GM18868 (cell line): ENCODE results near the gene SLC19A3.
"Not testable (repeated sequence)": the region's sequence is repeated elsewhere in the genome, so short reads cannot be mapped to it uniquely, and the experiment has no call there.

Experiments used
- ATAC-seq: cut with Tn5 transposase; IDR thresholded peaks from one replicate; pipeline ENCODE4 v1.9.1; 2021; ENCODE audit warnings: mild to moderate bottlenecking, moderate library complexity; ENCODE audit not compliant: unreplicated experiment

SLC19A3 gene

DNA sequence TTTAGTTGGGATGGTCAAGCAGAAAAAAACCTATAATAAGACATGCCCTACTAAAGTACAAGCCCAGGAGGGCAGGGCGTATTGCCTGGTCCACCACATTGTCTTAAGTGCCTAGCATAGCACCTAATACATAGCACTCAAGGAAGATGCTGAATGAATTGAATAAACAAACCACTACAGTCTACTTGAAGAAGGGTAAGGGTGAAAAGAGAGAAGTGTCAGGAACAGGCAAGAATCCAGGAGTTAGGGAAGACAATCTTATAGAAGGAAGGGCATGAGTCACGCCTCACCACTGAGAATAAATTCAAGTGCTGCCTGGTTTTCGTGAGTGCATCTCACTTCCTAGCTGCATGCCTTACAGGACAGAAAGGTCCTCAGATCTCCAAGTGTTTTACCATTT lies 13.9 kb downstream of the SLC19A3 start:
- ATAC-seq, result no peak

DNA sequence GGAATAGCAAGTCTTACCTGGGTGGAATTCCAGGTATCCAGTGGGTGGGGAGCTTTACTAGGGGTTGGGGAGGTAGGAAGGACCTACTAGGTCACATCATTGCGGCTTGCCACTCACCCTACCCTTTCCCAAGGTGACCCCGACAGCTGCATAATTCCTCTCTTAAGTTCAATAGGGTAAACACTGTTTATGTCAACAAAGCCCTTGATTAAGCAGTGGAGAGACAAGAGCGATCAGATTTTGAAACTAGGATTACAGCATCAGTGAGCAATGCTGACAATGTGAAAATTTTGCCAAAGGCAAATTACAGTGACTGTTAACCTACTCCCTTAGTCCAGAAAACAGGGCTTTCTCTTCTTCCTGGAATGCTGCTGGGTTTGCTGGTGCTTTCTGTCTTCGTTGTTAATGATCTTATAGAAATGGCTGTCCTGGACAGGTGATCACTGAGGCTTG lies 14.5 kb downstream of the SLC19A3 start:
- no peak for ATAC-seq

DNA sequence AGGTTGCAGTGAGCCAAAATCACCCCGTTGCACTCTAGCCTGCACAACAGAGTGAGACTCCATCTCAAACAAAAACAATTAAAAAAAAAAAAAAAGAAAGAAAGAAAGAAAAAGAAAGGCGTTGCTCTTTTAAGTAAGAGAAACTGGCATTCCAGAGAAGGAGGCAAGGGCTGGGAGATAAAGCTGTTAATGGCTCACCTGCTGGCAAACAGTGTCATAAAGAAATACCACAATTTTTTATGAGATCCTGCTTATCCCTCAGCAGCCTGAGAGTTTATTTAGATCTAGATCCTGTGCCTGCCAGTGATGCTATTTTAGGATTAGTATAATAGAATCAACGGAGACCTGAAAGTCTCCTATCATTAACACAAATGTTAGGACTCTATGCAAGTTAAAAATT lies 16.3 kb downstream of the SLC19A3 start:
- ATAC-seq, result no peak

DNA sequence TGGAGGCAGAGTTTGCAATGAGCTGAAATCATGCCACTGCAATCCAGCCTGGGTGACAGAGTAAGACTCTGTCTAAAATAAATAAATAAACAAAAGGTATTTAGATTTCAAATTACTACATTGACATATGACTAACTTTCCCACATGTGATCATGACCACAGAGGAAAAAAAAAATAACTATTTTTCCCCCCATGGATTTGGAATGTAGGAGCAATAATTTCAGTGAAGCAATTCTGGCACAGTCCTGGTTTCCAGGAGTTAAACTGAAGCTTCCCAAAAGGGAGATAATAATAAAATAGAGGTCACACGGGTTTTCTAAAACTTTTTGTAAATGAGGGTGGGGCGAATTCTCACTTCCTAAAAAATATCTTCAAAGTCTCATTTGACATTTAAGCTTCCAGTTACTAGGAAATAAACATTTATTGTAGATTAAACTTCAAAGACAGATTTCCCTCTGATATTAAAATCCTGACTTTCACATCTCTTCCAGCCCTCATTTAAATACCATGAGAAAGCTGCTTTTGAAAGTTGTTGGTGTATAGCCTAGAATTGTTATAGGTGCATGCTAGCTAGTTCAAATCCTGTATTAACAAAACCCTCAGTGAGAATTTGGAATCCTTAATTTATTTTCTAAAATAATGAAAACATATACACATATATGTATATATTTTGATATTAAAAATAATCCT lies 20.7 kb downstream of the SLC19A3 start:
- no peak for ATAC-seq

DNA sequence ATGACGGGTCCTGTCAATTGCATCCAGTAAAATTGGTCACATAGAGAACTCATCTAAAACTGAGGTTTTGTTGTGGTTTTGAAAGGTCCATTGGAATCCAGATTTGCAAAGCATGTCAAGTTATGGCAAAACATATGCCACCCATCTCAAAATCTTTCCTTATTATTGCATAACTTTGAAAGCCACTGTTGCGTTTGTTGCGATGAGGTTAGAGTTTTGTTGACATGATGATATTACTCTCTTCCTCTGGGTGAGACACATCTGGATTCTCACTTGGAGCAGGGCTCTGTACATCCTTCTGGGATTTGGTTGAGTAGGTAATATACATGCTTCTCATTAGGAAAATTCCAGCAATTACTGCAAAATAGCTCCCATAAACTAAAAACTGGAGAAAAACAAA lies 30.6 kb downstream of the SLC19A3 start:
- ATAC-seq, result no peak

DNA sequence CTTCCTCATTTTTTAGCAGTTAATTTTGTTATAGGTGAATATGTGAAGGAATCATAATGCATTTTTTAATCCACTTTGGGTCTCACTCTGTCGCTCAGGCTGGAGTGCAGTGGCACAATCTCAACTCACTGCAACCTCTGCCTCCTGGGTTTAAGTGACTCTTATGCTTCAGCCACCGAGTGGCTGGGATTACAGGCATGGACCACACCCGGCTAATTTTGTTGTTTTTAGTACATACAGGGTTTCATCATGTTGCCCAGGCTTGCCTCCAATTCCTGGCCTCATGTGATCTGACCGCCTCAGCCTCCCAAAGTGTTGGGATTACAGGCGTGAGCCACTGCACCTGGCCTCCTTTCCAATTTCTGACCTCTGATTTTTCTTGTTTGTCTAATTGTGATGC lies 33.6 kb downstream of the SLC19A3 start:
- no peak for ATAC-seq

DNA sequence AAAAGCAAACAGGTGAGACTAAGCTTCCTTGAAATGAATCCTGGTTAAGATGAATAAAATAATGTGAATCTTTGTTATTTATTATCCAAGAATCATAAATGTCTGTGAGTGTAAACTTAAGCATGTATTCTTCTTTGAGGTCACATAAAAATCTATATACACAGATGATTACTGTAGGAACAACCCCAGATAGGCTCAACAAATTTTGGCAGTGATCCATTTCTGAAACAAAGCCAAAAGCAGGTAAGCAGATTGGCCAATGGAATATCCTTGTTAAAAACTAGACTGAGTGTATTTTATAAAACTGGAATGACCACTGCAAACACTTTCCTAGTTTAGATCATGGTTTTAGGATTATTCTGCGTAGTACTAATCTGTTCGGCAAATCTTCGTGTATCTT lies 39.9 kb downstream of the SLC19A3 start:
- no peak for ATAC-seq

DNA sequence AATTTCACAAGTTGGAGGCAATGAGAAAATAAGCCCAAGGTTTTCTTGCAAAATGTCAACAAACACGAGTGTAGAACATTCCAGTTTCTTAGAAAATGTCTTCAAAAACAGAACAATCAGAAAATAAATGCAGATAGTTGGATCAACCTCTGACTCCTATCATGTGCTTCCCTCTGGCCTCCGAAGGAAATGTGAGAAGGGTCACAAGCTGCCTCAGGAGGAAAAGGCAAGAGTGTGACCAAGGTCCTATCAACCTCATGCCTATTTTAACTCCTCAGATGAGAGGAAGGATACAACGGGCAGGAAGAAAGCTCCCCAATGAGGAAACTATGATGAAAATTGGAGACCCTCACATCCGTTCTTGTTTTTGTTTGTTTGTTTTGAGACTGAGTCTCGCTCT lies 43.3 kb downstream of the SLC19A3 start:
- ATAC-seq, result no peak

DNA sequence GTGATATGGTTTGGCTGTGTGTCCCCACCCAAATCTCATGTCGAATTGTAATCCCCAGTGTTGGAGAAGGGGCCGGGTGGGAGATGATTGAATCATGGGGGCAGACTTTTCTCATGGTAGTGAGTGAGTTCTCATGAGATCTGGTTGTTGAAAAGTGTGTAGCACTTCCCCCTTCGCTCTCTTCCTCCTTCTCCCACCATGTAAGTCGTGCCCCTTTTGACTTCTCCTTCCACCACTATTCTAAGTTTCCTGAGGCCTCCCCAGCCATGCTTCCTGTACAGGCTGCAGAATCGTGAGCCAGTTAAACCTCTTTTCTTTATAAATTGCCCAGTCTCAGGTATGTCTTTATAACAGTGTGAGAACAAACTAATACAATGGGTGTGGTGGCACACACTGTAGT lies 44.2 kb downstream of the SLC19A3 start:
- not testable (repeated sequence) for ATAC-seq

DNA sequence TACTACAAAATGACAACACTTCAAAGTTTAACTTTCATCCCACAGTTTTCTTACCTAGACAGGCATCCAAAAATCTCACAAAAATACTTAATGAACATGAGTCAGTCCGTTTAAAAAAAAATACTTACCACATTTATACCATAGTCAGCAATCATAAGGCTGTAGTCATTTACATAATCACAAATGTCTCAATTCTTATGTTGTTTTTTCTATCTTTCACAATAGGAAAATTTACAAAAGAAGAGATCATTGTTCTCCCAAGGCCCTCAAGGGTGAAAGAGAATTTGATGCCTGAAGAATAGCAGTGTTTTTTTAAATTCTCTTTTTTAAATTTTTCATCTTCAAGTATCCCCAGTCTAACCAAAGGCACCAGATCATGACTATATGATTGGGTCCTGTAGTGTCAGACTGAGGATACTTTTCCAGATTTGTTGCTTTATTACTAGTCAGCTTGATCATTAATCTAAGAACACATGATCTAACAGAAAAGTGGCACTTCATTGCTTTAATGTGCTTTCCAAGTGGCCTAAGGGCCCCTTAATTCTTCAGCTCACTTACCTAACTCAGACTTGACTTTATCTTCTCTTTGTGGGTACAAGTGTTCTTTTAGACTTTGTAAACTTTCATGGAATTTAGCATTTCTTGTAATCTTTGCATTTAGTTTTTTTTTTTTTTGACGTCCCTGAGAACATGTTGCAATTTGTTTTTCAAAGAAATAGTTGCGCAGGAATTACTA lies 46.5 kb downstream of the SLC19A3 start:
- no peak for ATAC-seq

DNA sequence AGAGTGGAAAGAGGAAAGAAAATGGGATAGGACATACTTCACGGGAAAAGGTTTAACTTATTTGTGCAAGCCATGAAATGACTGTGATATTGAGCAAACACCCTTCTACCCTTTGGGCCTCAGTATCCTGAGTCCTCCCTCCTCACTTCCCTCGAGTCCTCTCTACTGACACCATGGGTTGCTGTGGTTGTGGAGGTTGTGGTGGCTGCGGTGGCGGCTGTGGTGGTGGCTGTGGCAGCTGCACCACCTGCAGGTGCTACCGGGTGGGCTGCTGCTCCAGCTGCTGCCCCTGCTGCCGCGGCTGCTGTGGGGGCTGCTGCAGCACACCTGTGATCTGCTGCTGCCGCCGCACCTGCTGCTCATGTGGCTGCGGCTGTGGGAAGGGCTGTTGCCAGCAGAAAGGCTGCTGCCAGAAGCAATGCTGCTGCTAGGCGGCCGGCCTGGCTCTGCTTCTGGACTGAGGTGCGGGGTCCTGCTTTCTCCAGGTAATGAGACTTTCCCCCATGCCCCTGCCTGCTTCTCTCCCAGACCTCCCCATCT lies 51.1 kb downstream of the SLC19A3 start, which contains the start of gene SCYGR5:
Gene SCYGR5 (plus strand): TSS at position 174 of the 540 bp plus-strand sequence. CDS start 0 bp downstream, at position 174.
- not testable (repeated sequence) for ATAC-seq

DNA sequence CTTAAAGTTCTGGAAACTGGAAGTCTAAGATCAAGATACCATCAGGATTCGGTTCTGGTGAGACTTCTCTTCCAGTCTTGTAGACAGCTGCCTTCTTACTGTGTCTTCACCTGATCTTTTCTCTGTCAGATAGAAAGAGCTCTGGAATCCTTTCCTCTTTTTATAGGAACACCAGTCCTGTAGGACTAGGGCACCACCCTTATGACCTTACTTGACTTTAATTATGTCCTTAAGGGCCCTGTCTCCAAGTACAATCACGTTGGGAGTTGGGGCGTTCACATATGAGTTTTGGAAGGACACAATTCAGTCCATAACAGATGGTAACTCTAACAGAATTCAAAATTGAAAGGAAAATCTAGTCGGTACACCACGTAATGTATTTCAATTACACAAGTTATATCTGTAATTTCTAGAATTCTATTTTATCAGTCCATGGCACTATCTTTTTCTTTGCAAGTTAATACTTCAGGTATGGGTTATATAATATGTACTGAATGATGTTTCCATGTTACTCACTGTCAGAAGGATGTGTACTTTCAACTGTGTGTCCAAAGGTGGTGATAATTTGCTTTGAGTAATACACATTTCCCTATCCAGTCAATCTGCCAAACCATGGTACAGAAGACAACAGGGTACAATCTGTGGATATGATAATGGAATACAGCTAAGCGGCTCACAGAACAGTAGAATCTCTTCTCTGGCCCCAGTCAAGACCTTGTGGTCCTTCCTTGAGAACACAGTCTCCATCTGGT lies 52.5 kb downstream of the SLC19A3 start:
- ATAC-seq, result no peak

DNA sequence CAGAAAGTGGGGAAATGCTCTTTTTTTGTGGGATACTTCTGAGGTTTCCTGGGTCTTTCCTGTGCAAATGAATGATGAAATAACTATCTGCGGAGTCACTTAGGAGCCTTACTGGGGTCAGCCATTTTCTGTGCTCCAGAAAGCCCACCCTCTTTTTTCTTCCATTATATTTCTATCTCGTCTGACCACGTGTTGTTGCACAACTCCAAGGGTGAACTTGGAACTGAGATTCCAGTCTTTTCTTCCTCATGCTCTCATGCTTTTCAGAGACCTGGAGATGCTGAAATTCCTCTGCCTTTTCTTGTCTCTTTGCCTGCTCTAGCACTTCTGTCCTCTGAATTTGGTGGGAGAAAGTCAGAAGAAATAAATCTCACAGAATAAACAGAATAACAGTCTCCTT lies 56.0 kb downstream of the SLC19A3 start:
- ATAC-seq, result no peak

DNA sequence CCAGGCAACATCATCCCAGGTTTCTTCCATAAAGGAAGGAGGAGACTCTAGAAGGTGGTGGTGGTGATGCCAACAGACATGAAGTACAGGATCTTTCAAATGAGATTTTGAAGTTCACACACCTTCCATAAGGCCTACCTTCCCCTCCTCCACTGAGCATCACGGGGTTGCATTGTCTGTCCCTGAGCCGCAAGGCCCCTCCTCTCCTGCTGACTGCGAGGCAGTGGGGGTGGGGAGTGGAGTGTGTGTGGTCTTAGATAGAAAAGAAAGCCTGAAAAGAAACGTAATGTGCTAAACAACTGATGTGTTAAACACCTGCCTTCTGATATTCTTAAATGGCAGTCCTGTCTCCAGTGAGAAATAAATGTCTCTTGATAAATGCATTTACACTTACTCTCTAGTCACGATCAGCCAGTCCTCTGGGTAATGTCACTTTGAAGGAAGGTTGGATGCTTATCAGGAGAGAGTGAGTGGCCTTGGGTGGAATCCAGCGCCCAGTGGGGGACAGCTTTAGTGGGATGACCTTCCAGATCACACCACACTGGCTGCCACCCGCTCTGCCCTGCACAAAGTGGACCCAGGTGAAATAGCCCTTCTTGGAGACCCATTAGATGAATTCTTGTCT lies 56.7 kb downstream of the SLC19A3 start:
- ATAC-seq, result no peak

DNA sequence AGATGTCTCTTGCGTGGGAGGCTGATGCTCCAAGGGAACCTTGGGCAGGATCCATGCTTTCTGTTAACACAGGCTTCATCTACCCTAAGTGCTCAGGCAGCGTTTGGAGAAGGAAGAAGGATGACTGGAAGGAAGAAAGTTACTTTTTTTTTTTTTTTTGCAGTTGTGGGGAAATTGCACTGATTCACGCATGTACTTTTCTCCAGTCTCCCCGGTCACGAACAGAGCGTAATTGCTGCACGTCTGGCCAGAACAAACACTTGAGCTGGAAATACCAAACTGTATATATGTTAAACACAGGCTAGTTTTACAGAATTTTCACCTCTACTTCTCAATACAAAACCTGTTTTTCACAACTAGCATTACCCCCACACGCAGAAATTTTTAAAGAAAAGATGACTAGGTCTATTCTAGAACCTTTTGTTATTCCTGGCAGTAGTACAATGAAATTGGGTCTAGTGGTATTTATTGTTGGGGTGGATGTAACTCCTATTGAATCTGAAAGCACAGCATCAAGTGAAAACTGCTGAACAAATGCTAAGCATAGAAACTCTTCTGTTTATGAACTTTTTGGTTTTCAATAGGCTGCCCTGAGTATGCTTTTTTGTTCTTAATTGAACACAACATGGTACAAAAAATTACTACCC lies 60.5 kb downstream of the SLC19A3 start:
- no peak for ATAC-seq

DNA sequence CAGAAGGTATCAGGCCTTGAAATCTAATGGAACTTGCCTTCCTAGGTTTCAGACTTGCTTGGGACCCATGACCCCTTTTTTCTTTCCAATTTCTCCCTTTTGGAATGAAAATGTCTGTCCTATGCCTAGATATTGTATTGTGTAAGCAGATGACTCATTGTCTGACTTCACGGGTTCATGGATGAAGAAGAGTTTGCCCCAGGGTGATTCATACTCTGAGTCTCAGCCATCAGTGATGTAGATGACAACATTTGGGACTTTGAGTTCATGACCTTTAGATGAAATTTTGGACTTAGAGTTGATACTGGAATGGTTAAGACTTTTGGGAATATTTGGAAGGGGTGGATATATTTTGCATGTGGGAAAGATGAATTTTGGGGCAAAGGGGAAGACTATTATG lies 62.4 kb downstream of the SLC19A3 start:
- peak; percentile 56 for ATAC-seq

DNA sequence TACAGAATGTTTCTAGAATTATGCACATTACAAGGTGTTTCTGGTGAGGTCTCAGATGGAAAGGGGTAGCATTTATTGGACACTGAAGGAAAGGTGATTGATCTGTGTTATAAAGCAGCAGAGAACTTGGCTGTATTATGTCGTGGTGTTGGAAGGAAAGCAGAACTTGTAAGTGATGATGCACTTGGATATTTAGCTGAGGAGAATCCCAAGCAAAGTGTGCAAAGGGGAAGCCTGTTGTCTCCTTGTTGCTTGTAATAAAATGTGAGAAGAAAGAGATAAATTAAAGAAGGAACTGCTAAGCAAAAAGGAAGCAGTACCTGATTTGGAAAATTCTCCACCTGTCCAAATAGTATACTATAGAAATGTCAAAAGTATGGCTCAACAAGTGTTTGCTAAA lies 63.4 kb downstream of the SLC19A3 start:
- no peak for ATAC-seq

DNA sequence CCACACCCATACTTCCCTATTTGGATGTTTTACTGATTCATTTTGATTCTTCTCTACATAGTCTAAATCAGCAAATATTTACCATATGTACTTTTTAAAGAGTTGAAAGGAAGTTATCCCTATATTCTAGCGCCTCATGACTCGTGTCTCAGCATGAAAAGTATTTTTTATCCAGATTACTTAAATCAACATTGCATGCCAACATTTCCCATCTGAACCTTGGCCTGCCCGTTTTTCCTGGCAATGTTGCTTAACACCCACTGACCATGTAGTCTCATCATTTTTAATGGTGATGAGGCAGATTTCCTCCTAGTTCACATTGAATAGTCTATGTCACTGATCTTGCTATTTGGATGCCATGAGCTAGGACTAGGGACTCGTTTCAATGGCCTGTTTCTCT lies 64.4 kb downstream of the SLC19A3 start:
- ATAC-seq, result no peak

DNA sequence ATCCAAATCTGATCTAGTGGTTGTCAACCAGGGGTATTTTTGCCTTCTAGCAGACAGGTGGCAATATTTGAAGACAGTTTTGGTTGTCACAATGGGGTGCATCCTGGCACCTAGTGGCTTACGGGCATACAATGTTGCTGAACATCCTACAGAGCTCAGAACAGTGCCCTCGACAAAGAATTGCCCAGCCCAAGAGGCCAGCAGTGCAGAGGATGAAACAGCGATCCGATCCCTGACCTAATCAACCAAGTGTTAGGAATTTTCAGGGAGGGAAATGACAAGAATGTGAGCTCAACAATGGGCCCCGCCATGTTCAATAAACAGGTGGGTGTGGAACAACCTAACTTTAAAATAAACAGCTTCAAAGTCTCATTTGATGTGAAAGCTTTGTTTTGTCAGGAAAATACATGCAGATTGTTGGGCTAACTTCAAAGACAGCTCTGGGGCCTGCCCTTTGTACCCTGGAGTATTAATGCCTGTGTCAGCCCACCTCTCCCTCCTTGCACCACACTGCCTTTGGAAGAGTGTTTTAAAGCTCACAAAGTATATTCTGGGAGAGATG lies 73.8 kb downstream of the SLC19A3 start:
- ATAC-seq, result peak; percentile 50

DNA sequence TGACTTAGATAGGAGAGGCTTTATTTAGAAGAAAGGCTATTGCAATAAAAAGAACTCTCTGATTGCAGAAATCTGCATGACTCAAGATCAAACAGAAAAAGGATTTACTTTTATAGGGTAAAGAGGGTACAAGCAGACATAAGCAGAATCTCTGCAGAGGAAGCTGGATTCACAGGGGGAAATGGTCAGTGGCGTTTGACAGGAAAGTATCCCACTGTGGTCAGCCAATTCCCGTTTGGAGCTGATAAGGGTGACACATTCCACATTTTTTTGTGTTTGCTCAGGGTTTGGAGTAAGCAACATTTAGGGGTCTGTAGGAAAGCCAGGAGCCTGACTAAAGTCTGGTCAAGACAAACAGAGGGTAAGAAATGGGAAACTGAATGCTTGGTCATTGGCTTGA lies 75.2 kb downstream of the SLC19A3 start:
- ATAC-seq, result no peak
